ENCODE results near the gene MTMR12.

DNA sequence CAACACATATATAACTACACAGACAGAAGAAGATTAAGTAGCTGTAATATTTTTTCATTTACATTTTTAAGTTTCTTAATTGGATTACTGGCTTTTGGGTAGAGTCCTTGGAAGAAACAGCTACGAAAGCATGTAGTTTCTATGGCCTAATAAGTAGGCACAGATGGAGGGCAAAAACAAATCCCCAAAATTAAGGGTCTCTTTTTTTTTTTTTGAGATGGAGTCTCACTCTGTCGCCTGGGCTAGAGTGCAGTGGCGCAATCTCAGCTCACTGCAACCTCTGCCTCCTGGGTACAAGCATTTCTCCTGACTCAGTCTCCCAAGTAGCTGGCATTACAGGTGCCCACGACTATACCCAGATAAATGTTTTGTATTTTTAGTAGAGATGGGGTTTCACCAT lies 27.1 kb upstream of the MTMR12 start:
- TF ChIP-seq, protein P1, sequence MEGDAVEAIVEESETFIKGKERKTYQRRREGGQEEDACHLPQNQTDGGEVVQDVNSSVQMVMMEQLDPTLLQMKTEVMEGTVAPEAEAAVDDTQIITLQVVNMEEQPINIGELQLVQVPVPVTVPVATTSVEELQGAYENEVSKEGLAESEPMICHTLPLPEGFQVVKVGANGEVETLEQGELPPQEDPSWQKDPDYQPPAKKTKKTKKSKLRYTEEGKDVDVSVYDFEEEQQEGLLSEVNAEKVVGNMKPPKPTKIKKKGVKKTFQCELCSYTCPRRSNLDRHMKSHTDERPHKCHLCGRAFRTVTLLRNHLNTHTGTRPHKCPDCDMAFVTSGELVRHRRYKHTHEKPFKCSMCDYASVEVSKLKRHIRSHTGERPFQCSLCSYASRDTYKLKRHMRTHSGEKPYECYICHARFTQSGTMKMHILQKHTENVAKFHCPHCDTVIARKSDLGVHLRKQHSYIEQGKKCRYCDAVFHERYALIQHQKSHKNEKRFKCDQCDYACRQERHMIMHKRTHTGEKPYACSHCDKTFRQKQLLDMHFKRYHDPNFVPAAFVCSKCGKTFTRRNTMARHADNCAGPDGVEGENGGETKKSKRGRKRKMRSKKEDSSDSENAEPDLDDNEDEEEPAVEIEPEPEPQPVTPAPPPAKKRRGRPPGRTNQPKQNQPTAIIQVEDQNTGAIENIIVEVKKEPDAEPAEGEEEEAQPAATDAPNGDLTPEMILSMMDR (IDR thresholded peaks at IDR 0.05; ENCODE audit: low read depth, low read length, poor library complexity, severe bottlenecking) = no peak
- TF ChIP-seq EZH2phosphoT487 (IDR thresholded peaks at IDR 0.05; ENCODE audit: borderline replicate concordance, low read length) = no peak

All from DOHH2 (cell line).